ENCODE results near the gene SH2B2.
"Not testable (repeated sequence)": the region's sequence is repeated elsewhere in the genome, so short reads cannot be mapped to it uniquely, and the experiment has no call there.

The SH2B2 gene

DNA sequence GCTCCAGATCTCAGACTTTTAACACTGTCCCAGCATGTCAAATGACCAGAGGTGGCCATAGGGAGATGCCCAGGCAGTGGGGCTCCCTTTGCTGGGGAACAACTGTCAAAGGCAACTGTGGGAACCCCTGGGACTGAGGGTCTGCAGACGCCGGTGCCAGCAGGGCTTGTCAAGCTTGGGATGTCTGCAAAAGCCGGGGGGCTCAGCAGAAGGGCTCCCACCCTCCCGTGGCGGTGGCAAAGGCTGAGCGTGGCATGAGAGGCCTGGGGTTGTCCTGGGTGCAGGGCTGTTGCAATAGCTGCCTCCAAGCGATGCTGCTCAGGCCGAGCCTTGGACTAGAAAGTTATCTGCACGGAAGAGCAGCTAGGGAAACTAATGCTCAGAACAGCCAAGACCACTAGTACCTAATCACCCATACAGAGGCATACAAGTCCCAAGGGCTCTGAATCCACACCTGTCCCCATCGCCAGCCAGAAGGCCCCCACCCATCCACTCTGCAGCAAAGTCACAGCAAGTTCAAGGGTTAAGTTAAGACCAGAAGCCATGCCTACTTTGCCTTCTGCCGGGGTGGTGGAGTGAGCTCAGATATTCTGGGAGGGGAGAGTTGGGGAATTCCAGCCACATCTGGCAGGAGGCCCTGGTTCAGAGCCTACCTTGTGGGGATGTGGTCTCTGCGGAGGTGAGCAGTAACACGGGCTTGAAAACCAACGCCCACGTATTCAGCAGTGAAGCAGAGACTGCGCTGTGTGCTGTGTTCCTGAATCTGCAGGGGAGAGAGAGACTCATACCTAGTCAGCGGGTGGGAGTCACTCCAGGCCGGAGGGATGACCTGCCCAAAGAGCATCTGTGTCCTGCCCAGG, 4.6 kb downstream of the SH2B2 start:
- peak overlapping the region; percentile 49 for H3K4me3 Mint-ChIP-seq
- H3K27me3 Mint-ChIP-seq: no peaks in the 10 kb centered on the region
- no peaks in the 10 kb centered on the region for H3K9me3 Mint-ChIP-seq
- H3K27ac Mint-ChIP-seq: no peak overlapping the region
- no peaks in the 10 kb centered on the region for H3K36me3 Mint-ChIP-seq
- peaks cover 19% of the 10 kb centered on the region for H3K4me1 Mint-ChIP-seq

DNA sequence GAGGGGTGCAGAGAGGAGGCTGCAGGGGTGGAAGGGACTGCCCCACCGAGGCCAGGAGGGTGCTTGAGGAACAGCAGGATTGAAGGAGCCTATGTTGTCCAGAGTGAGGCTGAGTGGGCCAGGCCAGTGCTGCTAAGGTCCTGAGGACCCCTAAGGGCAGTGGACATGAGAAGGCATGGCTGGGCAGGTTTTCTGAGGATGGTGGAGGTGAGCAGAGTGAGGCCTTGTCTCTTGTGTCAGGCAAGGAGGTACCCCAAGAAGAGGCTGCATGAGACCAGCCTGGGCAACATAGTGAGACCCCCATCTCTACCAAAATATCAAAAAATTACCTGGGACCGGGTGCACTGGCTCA, 5.2 kb downstream of the SH2B2 start:
- no peaks in the 10 kb centered on the region for H3K27me3 Mint-ChIP-seq
- H3K4me3 Mint-ChIP-seq: no peak overlapping the region
- H3K4me1 Mint-ChIP-seq: peaks cover 19% of the 10 kb centered on the region
- no peaks in the 10 kb centered on the region for H3K36me3 Mint-ChIP-seq
- H3K27ac Mint-ChIP-seq: peak overlapping the region; percentile 65
- H3K9me3 Mint-ChIP-seq: no peaks in the 10 kb centered on the region

DNA sequence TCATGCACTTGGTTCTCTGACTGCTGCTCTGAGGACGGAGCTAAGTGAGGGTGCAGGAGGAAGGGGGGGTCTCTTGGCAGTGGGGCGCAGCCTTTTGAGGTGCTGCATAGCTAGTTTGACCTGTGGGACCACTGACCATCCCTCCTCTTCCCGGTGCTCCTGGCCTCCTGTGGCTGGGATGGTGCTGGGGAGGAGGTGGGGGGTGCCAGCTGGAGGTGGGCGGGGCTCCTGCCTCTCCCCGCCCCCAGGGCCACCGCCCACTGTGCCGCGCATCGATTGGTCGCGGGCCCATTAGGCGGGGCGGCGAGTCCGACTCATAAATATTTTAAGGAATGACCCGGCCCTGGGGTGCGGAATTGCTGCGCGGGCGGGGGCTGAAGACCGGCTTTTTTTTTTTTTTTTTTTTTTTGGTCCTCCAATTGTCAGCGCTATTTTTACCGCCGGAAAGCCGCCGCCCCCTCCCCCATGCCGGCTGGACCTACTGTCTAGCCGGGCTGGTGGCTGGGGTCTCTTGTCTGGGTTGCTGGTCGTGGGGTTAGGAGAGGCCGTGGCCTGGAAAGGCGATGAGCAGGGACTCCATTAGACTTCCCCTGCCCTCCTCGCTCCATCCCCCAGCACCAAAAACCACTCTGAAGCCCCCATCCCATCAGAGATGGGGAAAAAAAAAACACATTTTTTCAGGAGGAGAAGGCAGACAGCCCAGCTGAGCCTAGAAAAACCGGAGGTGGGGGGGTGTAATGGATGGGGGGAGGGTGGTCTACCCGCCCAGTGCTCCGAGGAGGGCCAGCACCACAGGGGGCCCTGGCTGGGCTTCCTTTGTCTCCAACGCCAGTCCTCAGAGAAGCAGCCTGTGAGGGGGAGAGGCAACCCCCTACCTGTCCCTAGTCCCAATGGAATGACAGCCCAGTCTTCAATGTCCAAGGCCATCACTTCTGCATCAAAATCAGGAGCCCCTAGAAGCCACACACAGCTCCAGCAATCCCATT, 6.4 kb downstream of the SH2B2 start:
- H3K27ac Mint-ChIP-seq: no peak overlapping the region
- H3K4me1 Mint-ChIP-seq: peaks cover 19% of the 10 kb centered on the region
- H3K27me3 Mint-ChIP-seq: no peaks in the 10 kb centered on the region
- H3K36me3 Mint-ChIP-seq: peaks cover 2% of the 10 kb centered on the region
- no peak overlapping the region for H3K4me3 Mint-ChIP-seq
- no peaks in the 10 kb centered on the region for H3K9me3 Mint-ChIP-seq

DNA sequence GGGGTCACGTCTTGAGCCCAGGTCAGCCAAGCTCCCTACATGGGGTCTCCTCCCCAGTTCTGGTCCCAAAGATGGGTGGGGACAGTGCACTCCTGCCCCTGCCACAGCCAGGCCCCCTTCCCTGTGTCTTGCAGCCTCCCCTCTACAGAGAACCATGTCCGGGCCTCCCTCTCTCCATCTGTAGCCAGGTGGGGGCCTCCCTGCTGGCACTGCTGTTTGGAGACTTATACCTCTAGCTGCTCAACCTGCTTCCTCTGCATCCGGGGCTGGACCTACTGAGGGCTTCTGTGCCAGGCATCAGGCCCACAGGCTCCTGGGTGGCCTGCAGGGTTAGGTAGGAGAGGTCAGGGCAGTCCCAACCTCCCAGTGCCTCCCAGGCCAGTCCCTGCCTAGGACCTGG, 7.9 kb downstream of the SH2B2 start:
- Mint-ChIP-seq H3K36me3 (peaks cover 2% of the 10 kb centered on the region), H3K4me1 (peaks cover 14% of the 10 kb centered on the region), H3K9me3 (no peaks in the 10 kb centered on the region), H3K27ac (no peak overlapping the region), H3K4me3 (no peak overlapping the region), H3K27me3 (no peaks in the 10 kb centered on the region)

DNA sequence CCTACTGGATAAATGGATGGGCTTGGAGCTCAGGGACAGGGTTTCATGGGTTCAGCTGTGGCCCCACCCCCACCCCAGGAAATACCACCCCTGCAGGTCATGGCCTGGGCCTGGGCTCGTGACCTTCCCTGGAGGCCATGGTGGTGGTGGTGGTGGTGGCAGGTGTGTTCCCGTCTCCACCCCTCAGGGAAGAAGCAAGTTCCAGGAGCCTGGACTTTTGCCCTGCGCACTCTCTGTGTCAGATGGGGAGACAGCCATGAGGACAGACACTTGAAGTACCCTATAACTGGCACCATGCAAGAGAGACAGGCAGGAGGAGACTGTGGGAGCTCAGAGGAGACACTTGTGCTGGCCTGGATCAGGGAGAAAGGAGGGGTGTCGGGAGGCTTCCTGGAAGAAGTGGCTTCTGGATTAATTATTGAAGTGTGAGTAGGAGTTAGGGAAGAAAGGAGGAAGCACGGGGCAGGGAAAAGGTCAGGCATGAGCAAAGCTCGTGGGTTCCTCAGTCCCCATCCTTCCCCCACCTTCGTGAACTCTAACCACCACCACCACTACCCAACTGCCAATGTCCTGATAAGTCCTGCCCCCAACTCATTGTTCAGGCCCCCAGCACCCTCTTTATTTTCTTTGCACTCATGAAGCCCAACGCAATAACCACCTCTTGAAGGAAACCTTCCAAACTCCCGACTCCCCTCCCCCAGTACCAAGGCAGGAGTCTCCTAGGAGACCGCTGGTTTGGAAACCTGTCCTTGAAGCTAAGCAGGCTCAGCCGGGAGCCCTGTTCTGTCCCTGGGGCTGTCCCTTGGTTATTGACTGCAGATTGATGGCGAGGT, 8.9 kb downstream of the SH2B2 start:
- peaks cover 2% of the 10 kb centered on the region for H3K36me3 Mint-ChIP-seq
- H3K4me1 Mint-ChIP-seq: peaks cover 11% of the 10 kb centered on the region
- no peak overlapping the region for H3K27ac Mint-ChIP-seq
- H3K4me3 Mint-ChIP-seq: no peak overlapping the region
- no peaks in the 10 kb centered on the region for H3K9me3 Mint-ChIP-seq
- H3K27me3 Mint-ChIP-seq: no peaks in the 10 kb centered on the region

DNA sequence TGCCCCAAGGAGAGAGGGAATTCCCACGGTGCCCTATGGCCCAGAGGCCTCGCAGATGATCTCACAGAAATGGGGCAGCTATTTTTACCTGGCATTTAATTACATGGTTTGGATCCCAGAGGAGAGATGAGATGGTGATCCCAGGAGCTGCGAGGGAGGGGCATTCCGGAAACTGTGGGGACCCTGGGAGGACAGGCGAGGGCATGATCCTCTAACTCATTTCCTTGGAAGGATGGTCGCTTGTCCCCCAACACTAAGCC, 9.4 kb downstream of the SH2B2 start:
- H3K4me3 Mint-ChIP-seq: no peak overlapping the region
- H3K36me3 Mint-ChIP-seq: peaks cover 2% of the 10 kb centered on the region
- peaks cover 9% of the 10 kb centered on the region for H3K4me1 Mint-ChIP-seq
- H3K27ac Mint-ChIP-seq: no peak overlapping the region
- no peaks in the 10 kb centered on the region for H3K9me3 Mint-ChIP-seq
- no peaks in the 10 kb centered on the region for H3K27me3 Mint-ChIP-seq

DNA sequence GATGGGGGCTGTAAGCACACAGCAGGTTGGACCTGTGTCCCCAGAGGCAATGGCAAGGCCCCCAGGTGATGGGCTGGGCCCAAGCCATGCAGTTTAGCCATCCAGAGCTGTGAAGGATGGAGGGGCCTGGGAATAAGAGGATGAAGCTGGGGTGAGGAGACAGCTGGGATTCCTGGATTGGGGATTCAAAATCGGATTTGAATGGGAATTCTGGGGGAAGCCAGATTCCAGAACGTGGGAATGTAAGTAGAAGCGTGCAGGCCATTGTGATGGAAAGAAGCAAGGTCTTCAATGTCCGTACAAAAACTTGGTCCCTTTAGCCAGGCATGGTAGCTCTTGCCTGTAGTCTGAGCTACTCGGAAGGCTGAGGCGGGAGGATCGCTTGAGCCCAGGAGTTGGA, 9.8 kb downstream of the SH2B2 start:
- Mint-ChIP-seq H3K27me3 (no peaks in the 10 kb centered on the region), H3K4me1 (peaks cover 5% of the 10 kb centered on the region), H3K9me3 (no peaks in the 10 kb centered on the region), H3K27ac (no peak overlapping the region), H3K36me3 (peaks cover 2% of the 10 kb centered on the region), H3K4me3 (no peak overlapping the region)

DNA sequence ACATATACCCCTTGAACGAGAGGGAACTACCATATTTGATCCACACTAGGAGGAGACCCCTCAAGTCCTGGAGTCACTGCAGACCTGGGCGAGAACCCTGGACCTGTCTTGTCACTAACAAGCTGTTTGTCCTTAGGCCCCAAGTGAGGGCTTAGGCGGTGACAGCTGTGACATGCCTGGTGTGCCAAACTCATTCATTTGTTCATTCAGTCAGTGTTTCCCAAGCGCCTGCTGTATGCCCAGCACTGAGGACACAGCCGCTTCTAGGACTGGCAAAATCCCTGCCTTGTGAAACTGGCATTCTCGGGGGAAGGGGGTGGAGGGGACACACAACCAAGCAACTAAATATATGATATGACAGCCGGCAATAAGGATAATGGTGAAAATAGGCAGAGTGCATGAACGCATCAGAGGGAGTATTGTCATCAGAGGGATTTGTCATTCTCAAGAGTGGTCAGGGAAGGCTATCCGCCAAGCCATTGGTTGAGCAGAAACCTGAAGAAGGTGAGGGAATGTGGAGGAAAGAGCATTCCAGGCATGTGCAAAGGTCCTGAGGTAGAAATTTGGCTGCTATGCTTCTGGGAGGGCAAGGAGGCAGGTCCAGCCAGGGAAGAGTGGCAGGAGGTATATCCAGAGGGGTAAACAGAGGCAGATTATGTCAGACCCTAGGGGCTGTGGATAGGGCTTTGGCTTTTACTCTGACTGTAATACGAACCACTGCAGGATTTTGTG, 11.0 kb downstream of the SH2B2 start:
- no peak overlapping the region for H3K4me3 Mint-ChIP-seq
- no peak overlapping the region for H3K27ac Mint-ChIP-seq
- no peaks in the 10 kb centered on the region for H3K4me1 Mint-ChIP-seq
- peaks cover 2% of the 10 kb centered on the region for H3K36me3 Mint-ChIP-seq
- H3K9me3 Mint-ChIP-seq: no peaks in the 10 kb centered on the region
- no peaks in the 10 kb centered on the region for H3K27me3 Mint-ChIP-seq

DNA sequence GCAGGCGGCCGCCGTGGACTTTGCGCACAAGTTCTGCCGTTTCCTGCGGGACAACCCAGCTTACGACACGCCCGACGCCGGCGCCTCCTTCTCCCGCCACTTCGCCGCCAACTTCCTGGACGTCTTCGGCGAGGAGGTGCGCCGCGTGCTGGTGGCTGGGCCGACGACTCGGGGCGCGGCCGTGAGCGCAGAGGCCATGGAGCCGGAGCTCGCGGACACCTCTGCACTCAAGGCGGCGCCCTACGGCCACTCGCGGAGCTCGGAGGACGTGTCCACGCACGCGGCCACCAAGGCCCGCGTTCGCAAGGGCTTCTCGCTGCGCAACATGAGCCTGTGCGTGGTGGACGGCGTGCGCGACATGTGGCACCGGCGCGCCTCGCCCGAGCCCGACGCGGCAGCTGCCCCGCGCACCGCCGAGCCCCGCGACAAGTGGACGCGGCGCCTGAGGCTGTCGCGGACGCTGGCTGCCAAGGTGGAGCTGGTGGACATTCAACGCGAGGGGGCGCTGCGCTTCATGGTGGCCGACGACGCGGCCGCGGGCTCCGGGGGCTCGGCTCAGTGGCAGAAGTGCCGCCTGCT, 14.1 kb downstream of the SH2B2 start:
- Mint-ChIP-seq H3K4me1 (no peaks in the 10 kb centered on the region), H3K4me3 (no peak overlapping the region), H3K27me3 (no peaks in the 10 kb centered on the region), H3K9me3 (no peaks in the 10 kb centered on the region), H3K36me3 (peaks cover 2% of the 10 kb centered on the region), H3K27ac (no peak overlapping the region)

DNA sequence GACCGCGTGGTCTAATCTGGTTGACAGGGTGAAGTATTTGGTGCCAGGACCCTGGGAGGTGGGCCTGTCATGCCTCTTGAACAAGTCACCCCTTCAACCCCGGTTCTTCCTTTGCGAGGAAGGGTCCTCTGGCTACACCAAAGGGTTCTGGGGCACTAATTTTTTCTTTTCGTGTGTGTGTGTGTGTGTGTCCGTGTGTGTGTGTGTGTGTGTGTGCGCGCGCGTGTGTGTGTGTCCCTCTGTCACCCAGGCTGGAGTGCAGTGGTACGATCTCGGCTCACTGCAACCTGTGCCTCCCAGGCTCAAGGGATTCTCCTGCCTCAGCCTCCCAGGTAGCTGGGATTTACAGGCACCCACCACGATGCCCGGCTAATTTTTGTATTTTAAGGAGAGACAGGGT, 14.7 kb downstream of the SH2B2 start:
- not testable (repeated sequence) for H3K4me3 Mint-ChIP-seq, H3K27ac Mint-ChIP-seq, H3K4me1 Mint-ChIP-seq, H3K36me3 Mint-ChIP-seq, H3K9me3 Mint-ChIP-seq, H3K27me3 Mint-ChIP-seq

DNA sequence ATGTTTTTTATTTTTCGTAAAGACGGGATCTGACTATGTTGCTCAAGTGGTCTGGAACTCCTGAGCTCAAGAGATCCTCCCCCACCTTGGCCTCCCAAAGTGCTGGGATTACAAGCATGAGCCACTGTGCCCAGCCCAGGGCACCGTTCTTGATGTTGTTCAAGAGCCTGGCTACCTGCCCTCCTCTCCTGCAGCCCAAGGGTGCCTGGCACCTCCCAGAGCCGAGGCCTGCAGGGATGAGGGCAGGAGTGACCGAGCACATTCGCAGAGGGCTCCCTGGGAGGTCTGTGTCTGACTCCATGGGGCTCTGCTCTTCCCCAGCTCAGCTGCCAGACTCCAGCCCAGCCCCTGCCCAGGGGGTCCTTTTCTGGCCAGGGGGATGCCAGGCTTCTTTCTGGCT, 15.4 kb downstream of the SH2B2 start:
- H3K36me3 Mint-ChIP-seq: peaks cover 2% of the 10 kb centered on the region
- H3K27ac Mint-ChIP-seq: no peak overlapping the region
- H3K4me3 Mint-ChIP-seq: no peak overlapping the region
- H3K9me3 Mint-ChIP-seq: no peaks in the 10 kb centered on the region
- no peaks in the 10 kb centered on the region for H3K27me3 Mint-ChIP-seq
- no peaks in the 10 kb centered on the region for H3K4me1 Mint-ChIP-seq

DNA sequence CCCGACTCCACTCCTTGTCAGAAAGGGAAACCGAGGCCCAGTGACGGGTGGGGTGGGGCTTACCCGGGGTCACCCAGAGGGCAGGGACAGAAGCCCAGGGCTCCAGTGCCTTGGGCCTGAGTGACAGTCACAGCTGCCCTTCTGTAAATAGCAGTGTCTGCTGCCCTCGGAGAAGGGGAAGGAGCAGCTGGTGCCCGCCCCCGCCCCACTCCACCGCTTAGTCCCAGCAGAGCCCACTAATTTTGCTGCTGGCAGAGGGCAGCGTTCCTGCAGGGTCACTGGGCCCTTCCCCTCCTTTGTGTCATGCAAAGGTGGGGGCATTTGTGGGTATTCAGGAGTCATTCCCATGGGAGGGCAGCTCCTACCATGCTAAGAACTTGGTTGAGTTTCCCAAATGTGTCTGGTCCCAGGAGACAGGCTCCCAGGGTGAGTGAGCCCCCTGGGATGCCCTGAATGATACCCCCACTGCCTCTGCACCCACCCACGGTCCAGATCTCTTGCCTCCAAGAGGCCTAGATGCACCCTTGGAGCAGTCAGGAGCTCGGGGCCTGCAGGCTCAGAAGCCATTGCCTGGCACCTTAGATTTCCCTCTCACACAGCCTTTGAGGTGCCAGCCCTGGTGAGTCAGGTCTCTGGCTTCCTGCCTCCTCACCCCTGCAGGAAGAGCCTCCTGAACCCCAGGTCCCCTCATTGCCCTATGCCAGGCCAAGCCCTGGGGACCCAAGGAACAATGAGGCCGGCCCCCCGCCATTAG, 17.2 kb downstream of the SH2B2 start:
- no peaks in the 10 kb centered on the region for H3K4me1 Mint-ChIP-seq
- H3K4me3 Mint-ChIP-seq: no peak overlapping the region
- H3K36me3 Mint-ChIP-seq: no peaks in the 10 kb centered on the region
- H3K27me3 Mint-ChIP-seq: no peaks in the 10 kb centered on the region
- no peaks in the 10 kb centered on the region for H3K9me3 Mint-ChIP-seq
- no peak overlapping the region for H3K27ac Mint-ChIP-seq

DNA sequence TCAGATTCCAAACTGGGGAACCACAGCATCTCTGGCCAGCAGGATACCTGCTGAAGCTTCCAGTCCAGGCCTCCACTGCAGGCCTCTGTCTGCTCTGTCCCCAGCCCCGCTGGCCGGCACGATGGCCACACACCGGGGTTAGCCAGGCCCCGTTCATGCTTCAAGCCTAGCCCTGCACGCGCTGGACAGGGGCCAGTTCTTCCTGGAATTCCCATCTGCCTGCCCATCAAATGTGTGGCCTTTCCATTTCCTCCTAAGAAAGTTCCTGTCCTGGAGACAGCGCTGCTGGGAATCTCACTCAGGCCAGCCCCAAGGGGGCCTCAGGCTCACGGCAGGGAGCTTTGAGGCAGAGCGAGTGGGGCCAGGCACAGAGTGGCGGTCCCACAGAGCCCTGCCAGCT, 18.0 kb downstream of the SH2B2 start:
- Mint-ChIP-seq H3K27me3 (no peaks in the 10 kb centered on the region), H3K36me3 (no peaks in the 10 kb centered on the region), H3K27ac (no peak overlapping the region), H3K4me3 (no peak overlapping the region), H3K9me3 (no peaks in the 10 kb centered on the region), H3K4me1 (no peaks in the 10 kb centered on the region)

DNA sequence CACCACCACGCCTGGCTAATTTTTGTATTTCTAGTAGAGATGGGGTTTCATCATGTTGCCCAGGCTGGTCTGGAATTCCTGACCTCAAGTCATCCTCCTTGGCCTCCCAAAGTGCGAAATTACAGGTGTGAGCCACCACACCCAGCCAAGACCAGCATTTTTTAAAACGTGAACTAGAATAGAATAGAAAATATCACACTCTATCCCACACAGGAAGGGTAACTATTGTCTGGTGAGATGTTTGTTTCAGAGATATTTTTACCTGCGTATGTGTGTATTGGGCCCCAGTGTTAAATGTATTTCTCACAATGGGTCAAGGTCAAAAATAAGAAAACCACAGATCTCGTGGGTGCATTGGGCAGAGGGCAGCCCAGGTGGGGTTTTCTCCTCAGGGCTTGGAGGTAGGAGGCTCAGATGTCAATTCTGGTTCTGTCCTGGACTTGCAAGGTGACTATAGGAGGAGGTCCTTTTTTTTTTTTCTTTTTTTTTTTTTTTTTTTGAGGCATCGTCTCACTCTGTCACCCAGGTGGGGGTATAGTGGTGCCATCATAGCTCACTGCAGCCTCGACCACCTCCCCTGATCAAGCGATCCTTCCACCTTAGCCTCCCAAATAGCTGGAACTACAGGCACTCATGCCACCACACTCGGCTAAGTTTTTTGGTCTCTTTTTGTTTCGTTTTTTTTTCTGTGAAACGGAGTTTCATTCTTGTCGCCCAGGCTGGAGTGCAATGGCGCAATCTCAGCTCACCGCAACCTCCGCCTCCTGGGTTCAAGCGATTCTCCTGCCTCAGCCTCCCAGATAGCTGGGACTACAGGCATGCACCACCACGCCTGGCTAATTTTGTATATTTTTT, 19.0 kb downstream of the SH2B2 start:
- H3K27me3 Mint-ChIP-seq: no peaks in the 10 kb centered on the region
- H3K27ac Mint-ChIP-seq: no peak overlapping the region
- no peaks in the 10 kb centered on the region for H3K4me1 Mint-ChIP-seq
- H3K36me3 Mint-ChIP-seq: no peaks in the 10 kb centered on the region
- H3K9me3 Mint-ChIP-seq: no peaks in the 10 kb centered on the region
- no peak overlapping the region for H3K4me3 Mint-ChIP-seq
